ENCODE results near the gene ECE2.

DNA sequence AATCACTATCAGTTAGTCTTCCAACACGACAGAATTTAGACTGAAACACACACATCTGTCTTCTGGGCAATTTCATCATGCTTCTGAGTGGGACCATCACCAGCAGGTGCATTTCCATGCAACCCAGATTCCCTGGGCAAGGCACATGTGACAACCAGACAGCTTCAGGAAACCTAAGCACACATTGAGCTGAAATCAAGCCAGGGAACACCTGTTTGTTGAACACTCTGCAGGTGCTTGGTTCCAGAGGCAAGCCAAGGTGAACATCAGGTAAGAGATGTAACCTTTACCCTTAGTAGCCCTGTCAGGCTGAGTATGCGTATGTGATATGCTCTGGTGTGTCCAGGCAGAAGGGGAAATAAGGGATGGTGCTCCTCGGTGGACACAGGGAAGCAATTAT, 19.9 kb downstream of the ECE2 start:
- TF ChIP-seq POLR2A (IDR thresholded peaks at IDR 0.05), result no peak
- TF ChIP-seq, protein P1, sequence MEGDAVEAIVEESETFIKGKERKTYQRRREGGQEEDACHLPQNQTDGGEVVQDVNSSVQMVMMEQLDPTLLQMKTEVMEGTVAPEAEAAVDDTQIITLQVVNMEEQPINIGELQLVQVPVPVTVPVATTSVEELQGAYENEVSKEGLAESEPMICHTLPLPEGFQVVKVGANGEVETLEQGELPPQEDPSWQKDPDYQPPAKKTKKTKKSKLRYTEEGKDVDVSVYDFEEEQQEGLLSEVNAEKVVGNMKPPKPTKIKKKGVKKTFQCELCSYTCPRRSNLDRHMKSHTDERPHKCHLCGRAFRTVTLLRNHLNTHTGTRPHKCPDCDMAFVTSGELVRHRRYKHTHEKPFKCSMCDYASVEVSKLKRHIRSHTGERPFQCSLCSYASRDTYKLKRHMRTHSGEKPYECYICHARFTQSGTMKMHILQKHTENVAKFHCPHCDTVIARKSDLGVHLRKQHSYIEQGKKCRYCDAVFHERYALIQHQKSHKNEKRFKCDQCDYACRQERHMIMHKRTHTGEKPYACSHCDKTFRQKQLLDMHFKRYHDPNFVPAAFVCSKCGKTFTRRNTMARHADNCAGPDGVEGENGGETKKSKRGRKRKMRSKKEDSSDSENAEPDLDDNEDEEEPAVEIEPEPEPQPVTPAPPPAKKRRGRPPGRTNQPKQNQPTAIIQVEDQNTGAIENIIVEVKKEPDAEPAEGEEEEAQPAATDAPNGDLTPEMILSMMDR (IDR thresholded peaks at IDR 0.05), result no peak

Measured in right lobe of liver (tissue), 4 donors.